Renal cortex interstitium (tissue), 11 donors: ENCODE measurements around the gene NUP210. TPM values are rescaled to one million over a fixed set of nuclear protein-coding genes. Genes with fewer than 3 reads are reported as not detected.
"Not testable (repeated sequence)": the region's sequence is repeated elsewhere in the genome, so short reads cannot be mapped to it uniquely, and the experiment has no call there.

Experiments
- DNase-seq, 11 donors: peaks; one replicate each; pipeline ENCODE4 v3.0.0-alpha.2; 2013; ENCODE audit warnings: low read depth in 9 of 11, low spot score in 4 of 11; ENCODE audit errors: extremely low read depth in 1 of 11
- polyA plus RNA-seq, 3 donors: library from polyadenylated mRNA; unstranded; fragments of 120-200 nt; gene quantifications; one replicate each; pipeline ENCODE4 v1.2.1, GENCODE V29; 2013; ENCODE audit not compliant: insufficient read length in 3 of 3

The NUP210 gene
- polyA plus RNA-seq, 3 donors = 24.8 to 30.8 (median 30.0) TPM

GRCh38 chr3:13440204-13440817 lies 20.2 kb upstream of the NUP210 start:
- no peak for DNase-seq

- DNase-seq = not testable (repeated sequence)
Measured at GRCh38 chr3:13436213-13436612, 16.1 kb upstream of the NUP210 start.

GRCh38 chr3:13433912-13434311 lies 13.8 kb upstream of the NUP210 start:
- no peak for DNase-seq

GRCh38 chr3:13432093-13432492 lies 12.0 kb upstream of the NUP210 start:
- no peak for DNase-seq

- DNase-seq = not testable (repeated sequence)
Measured at GRCh38 chr3:13430411-13430875, 10.3 kb upstream of the NUP210 start.

- DNase-seq = no peak
Measured at GRCh38 chr3:13429631-13430291, 9.6 kb upstream of the NUP210 start.

- DNase-seq = not testable (repeated sequence)
Measured at GRCh38 chr3:13428678-13429077, 8.6 kb upstream of the NUP210 start.

GRCh38 chr3:13427662-13428603 lies 7.8 kb upstream of the NUP210 start:
- DNase-seq = no peak

GRCh38 chr3:13426591-13426990 lies 6.5 kb upstream of the NUP210 start:
- no peak for DNase-seq

GRCh38 chr3:13425689-13426088 lies 5.6 kb upstream of the NUP210 start:
- DNase-seq = no peak

- DNase-seq = no peak
Measured at GRCh38 chr3:13424865-13425617, 4.9 kb upstream of the NUP210 start.

- no peak for DNase-seq
Measured at GRCh38 chr3:13424141-13424844, 4.2 kb upstream of the NUP210 start.

- DNase-seq = peak in 2 of 11 donors; percentile 2 to 3
Measured at GRCh38 chr3:13420831-13421765, 976 bp upstream of the NUP210 start.

- peak in 5 of 11 donors; percentile 3 to 42 (median 19) for DNase-seq
Measured at GRCh38 chr3:13419505-13420044, 547 bp downstream of the NUP210 start.

GRCh38 chr3:13417166-13417947 lies 2.8 kb downstream of the NUP210 start:
- DNase-seq = no peak

GRCh38 chr3:13415997-13416793 lies 3.9 kb downstream of the NUP210 start:
- DNase-seq = no peak
